ENCODE data around the gene KCNK10. TPM values are rescaled to one million over a fixed set of nuclear protein-coding genes. Genes with fewer than 3 reads are reported as not detected.

Gene KCNK10
- total RNA-seq, 1 donor: under 0.01 TPM

DNA sequence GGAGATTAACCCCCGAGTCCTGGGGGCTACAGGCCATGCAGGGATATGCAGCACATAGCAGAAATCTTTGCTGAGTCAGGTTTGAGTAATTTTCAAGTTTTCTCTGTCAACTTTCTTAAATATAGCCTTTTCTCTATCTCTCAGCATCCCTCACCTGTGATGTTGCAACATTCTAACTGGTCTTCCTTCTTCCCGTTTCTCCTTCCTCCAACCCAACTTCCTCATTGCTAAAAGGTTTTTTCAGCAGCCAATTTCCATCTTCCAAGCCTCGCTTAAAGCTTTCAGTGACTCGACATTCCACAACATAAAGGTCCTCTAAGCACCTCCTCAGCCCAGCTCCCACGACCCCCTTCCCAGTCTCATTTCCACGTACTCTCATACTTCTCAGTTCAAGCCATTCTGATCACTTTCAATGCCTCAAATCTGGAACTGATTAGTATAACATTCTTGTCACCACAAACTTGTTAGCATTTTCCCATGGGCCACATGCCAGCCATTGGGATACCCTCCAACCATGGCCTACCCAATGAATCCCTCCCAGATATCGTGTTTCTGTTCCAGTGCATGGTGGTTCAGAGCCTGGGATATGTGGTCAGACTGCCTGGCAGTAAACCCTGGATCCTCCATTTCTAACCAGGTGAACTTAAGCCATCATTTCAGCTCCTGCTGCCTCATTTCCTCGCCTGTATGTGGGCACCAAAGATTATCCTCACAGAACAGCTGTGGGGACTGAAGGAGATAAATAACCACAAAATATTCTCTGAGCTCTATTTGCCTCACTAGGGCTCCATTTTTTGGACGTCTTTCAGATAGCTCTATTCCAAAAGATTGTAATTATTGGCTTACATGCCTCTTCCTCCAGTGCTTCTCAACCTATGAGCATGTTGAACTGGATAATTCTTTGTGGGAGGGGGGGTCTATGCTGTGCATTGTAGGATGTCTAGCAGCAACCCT is 65.8 kb downstream of the KCNK10 start:
- no peak overlapping the region for H3K4me3 ChIP-seq (ENCODE audit: insufficient read depth, low read length)
- no peaks in the 10 kb centered on the region for H3K9me3 ChIP-seq (ENCODE audit: low read depth, low read length)
- no peaks in the 10 kb centered on the region for H4K20me1 ChIP-seq (ENCODE audit: insufficient read depth, low read length)
- TF ChIP-seq, protein P1, sequence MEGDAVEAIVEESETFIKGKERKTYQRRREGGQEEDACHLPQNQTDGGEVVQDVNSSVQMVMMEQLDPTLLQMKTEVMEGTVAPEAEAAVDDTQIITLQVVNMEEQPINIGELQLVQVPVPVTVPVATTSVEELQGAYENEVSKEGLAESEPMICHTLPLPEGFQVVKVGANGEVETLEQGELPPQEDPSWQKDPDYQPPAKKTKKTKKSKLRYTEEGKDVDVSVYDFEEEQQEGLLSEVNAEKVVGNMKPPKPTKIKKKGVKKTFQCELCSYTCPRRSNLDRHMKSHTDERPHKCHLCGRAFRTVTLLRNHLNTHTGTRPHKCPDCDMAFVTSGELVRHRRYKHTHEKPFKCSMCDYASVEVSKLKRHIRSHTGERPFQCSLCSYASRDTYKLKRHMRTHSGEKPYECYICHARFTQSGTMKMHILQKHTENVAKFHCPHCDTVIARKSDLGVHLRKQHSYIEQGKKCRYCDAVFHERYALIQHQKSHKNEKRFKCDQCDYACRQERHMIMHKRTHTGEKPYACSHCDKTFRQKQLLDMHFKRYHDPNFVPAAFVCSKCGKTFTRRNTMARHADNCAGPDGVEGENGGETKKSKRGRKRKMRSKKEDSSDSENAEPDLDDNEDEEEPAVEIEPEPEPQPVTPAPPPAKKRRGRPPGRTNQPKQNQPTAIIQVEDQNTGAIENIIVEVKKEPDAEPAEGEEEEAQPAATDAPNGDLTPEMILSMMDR (IDR thresholded peaks at IDR 0.05; ENCODE audit: extremely low read depth, low read depth, low read length): no peak
- H3K27ac ChIP-seq (ENCODE audit: low read depth, low read length): no peak overlapping the region
- no peak overlapping the region for H3K4me2 ChIP-seq (ENCODE audit: insufficient read depth, low read length)
- no peaks in the 10 kb centered on the region for H3K4me1 ChIP-seq (ENCODE audit: insufficient read depth, low read length)
- H3K36me3 ChIP-seq (ENCODE audit: insufficient read depth, low read length): no peaks in the 10 kb centered on the region
- no peak overlapping the region for H2AFZ ChIP-seq (ENCODE audit: low read length)
- H3K79me2 ChIP-seq (ENCODE audit: insufficient read depth, low read length): no peaks in the 10 kb centered on the region
- H3K27me3 ChIP-seq (ENCODE audit: insufficient read depth, low read length): no peaks in the 10 kb centered on the region
- no peak for DNase-seq (ENCODE audit: insufficient read length, low spot score, missing footprints)

DNA sequence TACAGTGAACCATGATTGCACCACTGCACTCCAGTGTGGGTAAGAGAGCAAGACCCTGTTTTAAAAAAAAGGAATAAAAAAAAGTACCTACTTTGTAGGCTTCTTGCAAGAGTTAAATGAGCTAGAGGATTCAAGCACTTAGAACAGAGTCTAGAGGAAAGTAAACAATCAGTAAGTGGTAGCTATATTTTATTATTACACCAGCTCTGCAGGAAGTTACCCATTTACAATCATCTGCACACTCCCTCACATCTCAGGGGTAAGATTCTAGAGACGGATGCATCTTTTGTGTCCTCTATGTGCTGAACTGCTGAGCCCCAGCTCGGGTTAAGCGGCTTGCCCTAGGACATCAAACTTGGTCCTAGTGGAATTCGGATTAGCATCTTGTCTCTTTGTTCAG is 67.3 kb downstream of the KCNK10 start:
- no peaks in the 10 kb centered on the region for H3K36me3 ChIP-seq (ENCODE audit: insufficient read depth, low read length)
- no peaks in the 10 kb centered on the region for H3K4me1 ChIP-seq (ENCODE audit: insufficient read depth, low read length)
- DNase-seq (ENCODE audit: insufficient read length, low spot score, missing footprints): no peak
- no peaks in the 10 kb centered on the region for H3K79me2 ChIP-seq (ENCODE audit: insufficient read depth, low read length)
- H3K27me3 ChIP-seq (ENCODE audit: insufficient read depth, low read length): no peaks in the 10 kb centered on the region
- H3K4me3 ChIP-seq (ENCODE audit: insufficient read depth, low read length): no peak overlapping the region
- H2AFZ ChIP-seq (ENCODE audit: low read length): no peak overlapping the region
- H3K27ac ChIP-seq (ENCODE audit: low read depth, low read length): no peak overlapping the region
- TF ChIP-seq, protein P1 (IDR thresholded peaks at IDR 0.05; ENCODE audit: extremely low read depth, low read depth, low read length): no peak
- H4K20me1 ChIP-seq (ENCODE audit: insufficient read depth, low read length): no peaks in the 10 kb centered on the region
- no peaks in the 10 kb centered on the region for H3K9me3 ChIP-seq (ENCODE audit: low read depth, low read length)
- no peak overlapping the region for H3K4me2 ChIP-seq (ENCODE audit: insufficient read depth, low read length)

DNA sequence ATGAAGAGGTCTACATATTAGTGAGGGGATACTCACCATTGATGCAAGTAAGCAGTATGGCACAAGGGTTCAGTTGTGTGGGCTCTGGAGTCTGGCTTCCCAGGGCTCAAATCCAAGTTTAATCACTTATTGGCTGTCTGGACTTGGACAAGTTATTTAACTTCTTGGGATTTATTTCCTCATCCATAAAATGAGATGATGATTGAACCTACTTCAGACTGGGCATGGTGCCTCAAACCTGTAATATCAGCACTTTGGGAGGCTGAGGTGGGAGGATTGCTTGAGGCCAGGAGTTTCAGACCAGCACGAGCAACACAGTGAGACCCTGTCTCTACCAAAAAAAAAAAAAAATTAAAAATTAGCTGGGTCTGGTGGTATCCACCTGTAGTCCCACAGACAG is 67.9 kb downstream of the KCNK10 start:
- Histone ChIP-seq H2AFZ (ENCODE audit: low read length) (no peak overlapping the region), H3K4me2 (ENCODE audit: insufficient read depth, low read length) (no peak overlapping the region), H3K9me3 (ENCODE audit: low read depth, low read length) (no peaks in the 10 kb centered on the region), H3K36me3 (ENCODE audit: insufficient read depth, low read length) (no peaks in the 10 kb centered on the region), H3K4me3 (ENCODE audit: insufficient read depth, low read length) (no peak overlapping the region), H3K27me3 (ENCODE audit: insufficient read depth, low read length) (no peaks in the 10 kb centered on the region), H3K27ac (ENCODE audit: low read depth, low read length) (no peak overlapping the region), H3K79me2 (ENCODE audit: insufficient read depth, low read length) (no peaks in the 10 kb centered on the region), H3K4me1 (ENCODE audit: insufficient read depth, low read length) (no peaks in the 10 kb centered on the region), H4K20me1 (ENCODE audit: insufficient read depth, low read length) (no peaks in the 10 kb centered on the region)
- DNase-seq (ENCODE audit: insufficient read length, low spot score, missing footprints): no peak
- TF ChIP-seq, protein P1 (IDR thresholded peaks at IDR 0.05; ENCODE audit: extremely low read depth, low read depth, low read length): no peak

DNA sequence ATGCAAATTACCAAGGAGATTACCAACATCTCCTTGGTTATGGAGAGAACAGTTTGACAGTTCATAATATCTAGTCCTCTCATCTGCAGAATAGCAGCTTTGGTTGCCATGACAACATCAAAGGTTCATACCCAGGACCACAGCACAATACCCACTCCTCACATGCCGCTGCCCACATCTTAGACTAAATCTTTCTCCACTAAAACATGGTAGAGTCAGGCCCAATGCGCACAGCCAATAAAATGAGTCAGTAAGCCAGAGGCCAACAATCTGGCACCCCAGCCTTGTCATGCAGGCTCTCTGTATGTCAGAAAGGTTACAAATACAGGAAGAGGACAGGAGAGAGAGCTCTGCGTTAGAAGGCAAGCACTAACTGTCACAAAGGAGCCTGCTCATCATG is 70.6 kb downstream of the KCNK10 start:
- Histone ChIP-seq H4K20me1 (ENCODE audit: insufficient read depth, low read length) (no peaks in the 10 kb centered on the region), H3K27ac (ENCODE audit: low read depth, low read length) (no peak overlapping the region), H3K27me3 (ENCODE audit: insufficient read depth, low read length) (no peaks in the 10 kb centered on the region), H3K4me3 (ENCODE audit: insufficient read depth, low read length) (no peak overlapping the region), H2AFZ (ENCODE audit: low read length) (no peak overlapping the region), H3K4me2 (ENCODE audit: insufficient read depth, low read length) (no peak overlapping the region), H3K36me3 (ENCODE audit: insufficient read depth, low read length) (no peaks in the 10 kb centered on the region), H3K9me3 (ENCODE audit: low read depth, low read length) (no peaks in the 10 kb centered on the region), H3K79me2 (ENCODE audit: insufficient read depth, low read length) (no peaks in the 10 kb centered on the region), H3K4me1 (ENCODE audit: insufficient read depth, low read length) (no peaks in the 10 kb centered on the region)
- no peak for DNase-seq (ENCODE audit: insufficient read length, low spot score, missing footprints)
- TF ChIP-seq, protein P1 (IDR thresholded peaks at IDR 0.05; ENCODE audit: extremely low read depth, low read depth, low read length): no peak
